PC-9 (cell line): ENCODE measurements around the gene LRRD1.

ENCODE experiments used
- CTCF ChIP-seq: fragments of 200-600 bp; sonication (generic); conservative IDR thresholded peaks from 2 replicates; pipeline ENCODE4 v1.6.1; 2017; ENCODE audit warnings: mixed run types, antibody characterized with exemption, mild to moderate bottlenecking, moderate library complexity
- EZH2 ChIP-seq: fragments of 200-600 bp; sonication (generic); IDR thresholded peaks from 2 replicates; pipeline ENCODE4 v1.8.0; 2017; ENCODE audit warnings: antibody characterized with exemption, low read depth

DNA sequence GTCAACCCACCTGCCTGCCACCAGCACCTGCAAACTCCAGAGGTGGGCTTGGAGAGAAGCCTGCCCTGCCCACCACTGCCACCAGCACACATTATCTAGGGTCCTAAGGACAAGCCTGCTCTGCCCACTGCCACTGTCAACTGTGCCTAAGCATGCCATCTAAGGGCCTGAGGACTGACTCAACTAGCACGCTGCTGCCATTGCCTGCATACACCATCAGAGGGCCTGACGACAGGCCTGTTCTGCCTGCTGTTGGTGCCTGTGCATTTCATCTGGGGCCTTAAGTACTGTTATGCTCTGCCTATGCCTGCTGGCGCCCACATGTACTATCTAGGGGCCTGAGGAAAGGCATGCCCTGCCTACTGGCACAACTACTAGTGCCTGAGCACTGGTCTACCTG lies 27.0 kb upstream of the LRRD1 start:
- TF ChIP-seq CTCF: no peak
- TF ChIP-seq EZH2: no peak
